Glutamatergic neuron (in vitro differentiated cells): ENCODE results near the gene RPEL1. TPM values are rescaled to one million over a fixed set of nuclear protein-coding genes. Genes with fewer than 3 reads are reported as not detected.

ENCODE experiments used
- DNase-seq: peaks from one replicate; pipeline ENCODE4 v3.0.0; 2022
- H3K27ac Mint-ChIP-seq: one replicate; pipeline ENCODE4 v1.8.0; 2020; ENCODE audit warnings: mild to moderate bottlenecking, mixed read lengths, inconsistent platforms; ENCODE audit not compliant: unreplicated experiment
- H3K27me3 Mint-ChIP-seq: one replicate; pipeline ENCODE4 v1.8.0; 2020; ENCODE audit warnings: mild to moderate bottlenecking, moderate library complexity, mixed read lengths, inconsistent platforms; ENCODE audit not compliant: unreplicated experiment
- H3K36me3 Mint-ChIP-seq: one replicate; pipeline ENCODE4 v1.8.0; 2020; ENCODE audit warnings: mild to moderate bottlenecking, mixed read lengths, inconsistent platforms; ENCODE audit not compliant: unreplicated experiment
- H3K4me1 Mint-ChIP-seq: one replicate; pipeline ENCODE4 v1.8.0; 2020; ENCODE audit warnings: mild to moderate bottlenecking, low read depth, mixed read lengths, inconsistent platforms; ENCODE audit not compliant: unreplicated experiment
- H3K4me3 Mint-ChIP-seq: one replicate; pipeline ENCODE4 v1.8.0; 2020; ENCODE audit warnings: mild to moderate bottlenecking, mixed read lengths, inconsistent platforms; ENCODE audit not compliant: unreplicated experiment
- H3K9me3 Mint-ChIP-seq: one replicate; pipeline ENCODE4 v1.8.0; 2020; ENCODE audit warnings: mild to moderate bottlenecking, moderate library complexity, mixed read lengths, inconsistent platforms; ENCODE audit not compliant: unreplicated experiment
- CTCF ChIP-seq: fragments of 200-600 bp; sonication (generic); IDR thresholded peaks from one replicate; pipeline ENCODE4 v1.5.0; 2021; ENCODE audit not compliant: partially characterized antibody, unreplicated experiment
- total RNA-seq: library from RNA; stranded (reverse); fragmentation: NEBNext Ultra II Directional; extraction: Animal tissue kit (Norgen Biotek cat#: 25700); gene quantifications from one replicate; pipeline ENCODE4 v1.2.1, GENCODE V29; 2021; ENCODE audit not compliant: unreplicated experiment

The RPEL1 gene
- total RNA-seq, 1 donor from 2014 or later: not detected

GRCh38 chr10:103259989-103260388, 14.3 kb downstream of the RPEL1 start:
- H3K9me3 Mint-ChIP-seq: peaks cover 6% of the 10 kb centered on the region
- no peak for TF ChIP-seq CTCF
- H3K27me3 Mint-ChIP-seq: peaks cover 2% of the 10 kb centered on the region
- no peak overlapping the region for H3K4me3 Mint-ChIP-seq
- DNase-seq: no peak
- peaks cover 26% of the 10 kb centered on the region for H3K36me3 Mint-ChIP-seq
- H3K4me1 Mint-ChIP-seq: no peaks in the 10 kb centered on the region
- H3K27ac Mint-ChIP-seq: no peak overlapping the region

GRCh38 chr10:103262229-103262628, 16.5 kb downstream of the RPEL1 start:
- Mint-ChIP-seq H3K36me3 (peaks cover 26% of the 10 kb centered on the region), H3K27ac (no peak overlapping the region), H3K4me3 (no peak overlapping the region), H3K9me3 (peaks cover 6% of the 10 kb centered on the region), H3K4me1 (no peaks in the 10 kb centered on the region), H3K27me3 (peaks cover 7% of the 10 kb centered on the region)
- DNase-seq: no peak
- no peak for TF ChIP-seq CTCF

GRCh38 chr10:103265717-103266329, 20.1 kb downstream of the RPEL1 start:
- peaks cover 5% of the 10 kb centered on the region for H3K27me3 Mint-ChIP-seq
- no peaks in the 10 kb centered on the region for H3K9me3 Mint-ChIP-seq
- no peaks in the 10 kb centered on the region for H3K4me1 Mint-ChIP-seq
- H3K4me3 Mint-ChIP-seq: no peak overlapping the region
- TF ChIP-seq CTCF: no peak
- no peak overlapping the region for H3K27ac Mint-ChIP-seq
- no peak for DNase-seq
- peaks cover 11% of the 10 kb centered on the region for H3K36me3 Mint-ChIP-seq

- DNase-seq: peak; percentile 15
Observed at GRCh38 chr10:103273041-103273441, 27.4 kb downstream of the RPEL1 start.

More at GRCh38 chr10:103273041-103273441, 27.4 kb downstream of the RPEL1 start:
- Mint-ChIP-seq H3K27ac (no peak overlapping the region), H3K27me3 (peaks cover 15% of the 10 kb centered on the region), H3K4me3 (peak overlapping the region; percentile 68), H3K9me3 (peaks cover 15% of the 10 kb centered on the region), H3K36me3 (no peaks in the 10 kb centered on the region), H3K4me1 (peaks cover 8% of the 10 kb centered on the region)
- TF ChIP-seq CTCF: no peak
